Fibroblast of mammary gland (primary cell): Measurements from ENCODE around the gene DNAJC15.
"Not testable (repeated sequence)": the region's sequence is repeated elsewhere in the genome, so short reads cannot be mapped to it uniquely, and the experiment has no call there.

Experiments
- DNase-seq: peaks from one replicate; pipeline ENCODE4 v3.0.0-alpha.2; 2010; ENCODE audit warnings: low read depth
- H3K4me3 ChIP-seq: 2 replicates; pipeline ENCODE4 v1.5.1; 2011; ENCODE audit warnings: low read depth, mild to moderate bottlenecking, low read length, moderate library complexity; ENCODE audit not compliant: control insufficient read depth
- TF ChIP-seq, protein P1 (sequence below): conservative IDR thresholded peaks from 2 replicates; pipeline ENCODE4 v1.5.1; 2011; ENCODE audit warnings: low read depth, low read length, inconsistent platforms; ENCODE audit not compliant: control insufficient read depth, insufficient read depth

The DNAJC15 gene

DNA sequence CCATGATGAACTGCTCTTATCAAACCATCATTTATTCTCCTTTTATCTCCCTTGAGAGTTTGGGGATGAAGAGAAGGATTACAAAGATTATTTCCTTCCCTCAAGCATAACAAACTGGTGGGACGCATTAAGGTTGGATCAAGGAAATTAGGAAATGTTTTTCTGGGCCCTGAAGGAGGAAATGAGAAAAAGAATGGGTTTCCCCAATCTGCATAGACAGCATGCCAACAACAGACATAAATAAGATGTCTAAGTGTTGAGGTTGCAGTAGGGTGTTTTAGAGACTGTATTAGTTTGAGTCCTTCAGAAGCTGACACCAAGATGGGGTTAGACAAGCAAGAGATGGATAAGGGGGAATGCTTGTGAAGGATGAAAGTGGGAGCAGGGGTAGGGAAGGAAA is 38.7 kb upstream of the DNAJC15 start:
- TF ChIP-seq, protein P1, sequence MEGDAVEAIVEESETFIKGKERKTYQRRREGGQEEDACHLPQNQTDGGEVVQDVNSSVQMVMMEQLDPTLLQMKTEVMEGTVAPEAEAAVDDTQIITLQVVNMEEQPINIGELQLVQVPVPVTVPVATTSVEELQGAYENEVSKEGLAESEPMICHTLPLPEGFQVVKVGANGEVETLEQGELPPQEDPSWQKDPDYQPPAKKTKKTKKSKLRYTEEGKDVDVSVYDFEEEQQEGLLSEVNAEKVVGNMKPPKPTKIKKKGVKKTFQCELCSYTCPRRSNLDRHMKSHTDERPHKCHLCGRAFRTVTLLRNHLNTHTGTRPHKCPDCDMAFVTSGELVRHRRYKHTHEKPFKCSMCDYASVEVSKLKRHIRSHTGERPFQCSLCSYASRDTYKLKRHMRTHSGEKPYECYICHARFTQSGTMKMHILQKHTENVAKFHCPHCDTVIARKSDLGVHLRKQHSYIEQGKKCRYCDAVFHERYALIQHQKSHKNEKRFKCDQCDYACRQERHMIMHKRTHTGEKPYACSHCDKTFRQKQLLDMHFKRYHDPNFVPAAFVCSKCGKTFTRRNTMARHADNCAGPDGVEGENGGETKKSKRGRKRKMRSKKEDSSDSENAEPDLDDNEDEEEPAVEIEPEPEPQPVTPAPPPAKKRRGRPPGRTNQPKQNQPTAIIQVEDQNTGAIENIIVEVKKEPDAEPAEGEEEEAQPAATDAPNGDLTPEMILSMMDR = no peak
- H3K4me3 ChIP-seq = no peak overlapping the region
- no peak for DNase-seq

DNA sequence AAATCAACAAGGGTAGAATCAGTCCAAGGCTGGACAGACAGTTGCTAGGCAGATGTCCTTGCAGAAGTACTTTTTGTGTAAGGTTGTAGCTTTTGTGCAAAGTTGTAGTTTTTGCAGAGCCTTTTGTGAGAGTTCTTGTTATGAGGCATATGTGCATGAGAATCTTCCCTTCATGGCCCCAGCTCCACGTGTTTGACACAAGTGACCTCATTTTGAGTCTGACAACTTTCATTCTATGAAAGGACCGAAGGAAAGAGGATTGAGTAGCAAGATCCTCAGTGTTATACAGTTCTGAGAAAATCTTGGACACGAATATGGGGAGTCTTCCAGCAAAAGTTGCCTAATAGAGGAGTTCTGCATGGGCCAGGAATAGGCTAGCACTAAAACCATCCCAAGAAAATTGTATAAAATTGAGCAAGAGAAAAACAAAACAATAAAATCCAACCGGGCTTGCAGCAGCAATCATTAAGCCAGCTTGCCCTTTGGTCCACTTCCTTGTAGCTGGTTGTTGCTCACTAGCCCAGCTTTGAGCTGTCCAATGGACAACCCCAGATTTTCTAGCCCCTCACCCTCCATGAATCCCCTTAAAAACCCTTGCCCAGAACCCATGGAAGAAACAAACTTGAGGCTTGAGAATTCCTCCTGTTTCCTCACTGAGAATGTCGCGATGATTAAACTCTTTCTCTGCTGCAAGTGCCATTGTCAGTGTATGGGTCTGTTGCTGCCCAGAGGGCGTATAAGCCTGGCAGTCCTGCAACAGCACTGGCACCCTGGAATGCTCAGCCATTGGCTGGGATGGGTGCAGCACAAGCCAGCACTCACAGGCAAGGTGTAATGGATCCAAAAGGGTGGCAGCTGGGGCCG is 37.8 kb upstream of the DNAJC15 start:
- TF ChIP-seq, protein P1 = no peak
- peak; percentile 71 for DNase-seq
- H3K4me3 ChIP-seq = no peak overlapping the region

DNA sequence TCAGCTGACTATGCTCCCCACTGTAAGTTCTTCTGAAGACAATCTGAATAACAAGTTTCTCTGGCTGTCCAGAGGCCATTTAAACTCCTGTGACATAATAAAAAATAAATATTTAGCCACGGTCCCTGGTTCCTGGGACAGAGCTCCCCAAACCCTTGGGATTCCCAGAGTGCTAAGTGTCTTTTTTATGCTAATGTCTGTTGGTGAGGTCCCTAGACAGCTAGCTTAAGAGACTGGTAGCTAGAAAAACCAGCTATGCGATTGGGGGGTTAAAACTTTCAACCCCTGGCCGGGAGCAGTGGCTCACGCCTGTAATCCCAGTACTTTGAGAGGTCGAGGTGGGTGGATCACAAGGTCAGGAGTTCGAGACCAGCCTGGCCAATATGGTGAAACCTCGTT is 37.2 kb upstream of the DNAJC15 start:
- DNase-seq = no peak
- TF ChIP-seq, protein P1 = no peak
- H3K4me3 ChIP-seq = no peak overlapping the region

DNA sequence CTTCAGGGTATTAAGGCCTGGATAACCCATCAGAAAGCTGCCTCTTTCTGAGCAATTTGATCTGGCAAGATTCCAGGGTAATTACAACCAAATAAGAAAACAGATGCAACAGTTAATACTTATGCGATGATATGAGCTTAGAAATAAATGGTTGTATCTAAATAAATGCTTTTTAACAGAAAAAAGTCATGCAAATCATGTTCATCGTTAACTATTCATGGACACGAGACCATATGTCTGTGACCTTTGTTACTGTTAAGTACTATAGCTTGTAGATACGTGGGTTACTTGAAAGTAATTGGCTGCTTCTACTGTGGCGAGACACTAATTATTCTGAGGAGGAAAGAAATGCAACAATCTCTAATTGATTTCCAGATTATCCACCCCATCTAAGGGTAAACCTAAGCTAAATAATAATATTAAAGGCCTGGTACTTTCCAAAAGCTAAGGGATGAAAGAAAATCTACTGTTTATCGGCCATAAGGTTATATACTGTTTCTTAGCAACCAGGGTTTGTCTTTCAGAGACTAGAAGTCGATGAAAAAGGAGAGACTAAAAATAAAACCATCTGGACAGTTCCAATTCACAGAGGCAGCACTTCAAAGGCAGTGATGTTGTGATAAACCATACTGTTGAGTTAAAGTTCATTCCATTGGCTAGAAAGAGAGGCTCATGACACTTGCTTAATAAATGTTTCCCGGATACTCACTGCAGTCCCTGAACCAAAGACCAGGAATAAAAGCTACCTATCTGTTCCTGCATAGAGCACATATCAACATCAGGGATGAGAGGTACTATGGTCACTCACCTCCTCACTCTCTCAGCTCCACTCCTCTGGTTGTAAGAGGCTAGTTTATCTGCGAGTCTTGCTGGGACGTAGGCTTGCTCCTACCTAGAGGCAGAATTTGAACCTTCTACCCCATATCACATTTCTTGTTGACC is 32.8 kb upstream of the DNAJC15 start:
- TF ChIP-seq, protein P1 = no peak
- H3K4me3 ChIP-seq = no peak overlapping the region
- DNase-seq = peak; percentile 56

DNA sequence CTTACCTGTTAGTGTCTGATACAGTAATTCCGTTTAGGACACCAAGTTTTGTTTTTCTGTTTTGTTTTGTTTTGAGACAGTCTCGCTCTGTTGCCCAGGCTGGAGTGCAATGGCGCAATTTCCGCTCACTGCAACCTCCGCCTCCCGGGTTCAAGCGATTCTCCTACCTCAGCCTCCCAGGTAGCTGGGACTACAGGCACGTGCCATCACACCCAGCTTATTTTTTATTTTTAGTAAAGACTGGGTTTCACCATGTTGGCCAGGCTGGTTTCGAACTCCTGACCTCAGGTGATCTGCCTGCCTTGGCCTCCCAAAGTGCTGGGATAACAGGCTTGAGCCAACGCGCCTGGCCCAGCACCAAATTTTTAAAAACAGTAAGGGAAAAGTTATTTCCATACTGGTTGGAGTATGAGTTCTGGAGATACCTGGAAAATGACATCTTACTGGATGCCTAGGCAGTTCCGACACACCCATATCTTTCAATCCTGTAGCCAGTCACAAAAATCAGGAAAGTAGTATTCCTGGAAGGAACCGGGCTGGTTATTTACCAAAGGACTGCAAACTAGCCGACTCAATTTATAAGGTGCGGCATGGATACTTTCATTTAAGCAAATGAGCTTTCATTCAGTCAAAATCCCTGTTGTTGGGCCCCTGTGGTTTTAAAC is 32.0 kb upstream of the DNAJC15 start:
- not testable (repeated sequence) for DNase-seq
- H3K4me3 ChIP-seq = peak overlapping the region; percentile 48

DNA sequence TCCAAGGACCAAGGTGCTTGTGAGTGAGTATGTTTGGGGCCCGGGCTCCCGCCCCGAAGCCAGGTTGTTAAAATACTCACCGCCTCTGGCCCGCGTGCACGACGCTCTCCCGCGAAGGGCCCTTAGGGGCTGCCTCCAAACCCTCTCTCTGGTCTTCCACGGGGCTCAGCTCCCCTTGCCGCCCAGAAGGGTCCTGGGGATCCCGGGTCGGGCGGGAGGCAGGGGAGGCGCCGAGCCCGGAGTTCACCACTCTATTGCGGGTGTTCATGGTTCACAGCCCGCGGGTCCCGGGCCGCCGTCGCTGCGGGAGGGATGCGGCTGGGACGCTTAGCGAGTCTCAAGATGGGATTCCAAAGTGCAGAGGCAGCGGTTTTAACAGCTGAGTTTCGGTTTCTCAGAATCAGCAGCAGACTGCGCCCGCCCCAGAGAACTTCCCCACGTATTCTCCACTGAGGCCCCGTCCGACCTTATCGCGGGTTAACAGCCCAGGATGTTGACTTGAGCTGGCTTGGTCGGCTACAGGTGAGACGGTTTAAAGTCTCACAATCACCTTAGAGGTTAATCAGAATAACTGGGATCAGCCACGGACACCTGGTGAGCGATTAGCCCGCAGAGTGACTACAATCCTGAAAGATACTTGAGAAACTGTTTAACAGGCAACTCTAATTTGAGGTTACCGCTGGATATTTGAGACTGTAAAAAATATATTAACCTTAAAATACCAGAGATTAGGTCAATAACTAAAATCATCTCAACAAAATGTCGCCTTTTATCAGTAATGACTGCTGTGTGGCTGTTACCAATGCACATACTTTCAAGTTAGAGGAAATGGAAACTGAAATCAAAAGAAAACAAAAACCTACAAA is 31.3 kb upstream of the DNAJC15 start, which contains the start of gene EPSTI1:
Gene EPSTI1 (minus strand): TSS at position 344 of the 866 bp plus-strand sequence. CDS start 76 bp downstream, at position 268.
- peak; percentile 68 for DNase-seq
- H3K4me3 ChIP-seq = peak within 1 kb of the TSS; percentile 48
- TF ChIP-seq, protein P1 = no peak
